Activated CD4-positive, alpha-beta T cell treated with anti-CD3 and anti-CD28 coated beads, Interleukin-2, Interleukin-4, amounts not matched to agents 100 ng/mL and 50 ng/mL, durations not matched to agents 16 hours and 8 hours (primary cell): Measurements from ENCODE around the gene ZNF565.
"Not testable (repeated sequence)": the region's sequence is repeated elsewhere in the genome, so short reads cannot be mapped to it uniquely, and the experiment has no call there.

Source experiments
- DNase-seq: peaks from one replicate; pipeline ENCODE4 v3.0.0-alpha.2; 2020; ENCODE audit warnings: low spot score

The ZNF565 gene

DNA sequence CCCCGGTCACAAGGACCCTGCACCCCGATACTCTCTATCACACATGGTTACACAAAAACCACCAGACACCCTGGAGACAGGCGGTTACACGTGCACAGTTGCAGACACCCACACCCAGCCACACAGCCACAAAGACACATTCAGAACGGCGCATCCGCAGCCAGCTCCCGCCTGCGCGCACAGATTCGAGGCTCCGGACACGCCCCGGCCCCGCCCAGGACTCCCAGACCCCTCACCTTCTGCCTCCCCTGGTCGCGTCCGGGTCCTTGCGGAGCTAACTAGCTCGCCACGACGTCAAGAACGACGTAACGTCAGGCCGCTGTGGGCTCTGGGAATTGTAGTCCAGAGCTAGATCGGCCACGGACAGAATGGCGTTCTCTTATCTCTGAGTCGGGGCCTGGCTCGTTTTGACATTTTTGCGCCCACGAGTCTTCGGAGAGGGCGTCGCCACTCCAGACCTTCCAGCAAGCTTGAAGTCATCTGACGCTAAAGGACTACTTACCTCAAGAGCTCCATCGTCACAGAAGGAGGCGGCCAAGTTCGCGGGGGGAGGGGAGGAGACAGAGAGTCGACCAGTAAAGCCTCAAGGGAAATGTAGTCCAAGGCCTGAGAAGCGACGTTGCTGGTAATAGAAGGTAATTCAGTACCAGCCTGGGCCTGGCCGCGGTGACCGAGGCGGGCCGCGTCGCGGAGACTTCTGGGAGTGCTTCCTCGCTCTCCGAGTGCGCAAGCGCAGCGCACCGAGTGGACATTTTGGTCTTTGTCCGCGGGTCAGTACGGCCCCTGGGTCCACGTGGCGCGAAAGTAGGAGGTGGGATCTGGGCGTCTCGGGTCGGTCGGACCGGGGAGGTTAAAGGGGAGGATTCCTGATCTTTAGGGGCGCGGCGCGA, at the start of gene ZNF565, which contains the start of gene ZNF146:
ZNF565 (minus strand) TSS at position 280 of the 890 bp plus-strand sequence. CDS start 12,680 bp downstream, outside the sequence.
ZNF146 (plus strand) TSS at position 721 of the 890 bp plus-strand sequence. CDS start 21,335 bp downstream, outside the sequence.
- DNase-seq, result peak; percentile 98

DNA sequence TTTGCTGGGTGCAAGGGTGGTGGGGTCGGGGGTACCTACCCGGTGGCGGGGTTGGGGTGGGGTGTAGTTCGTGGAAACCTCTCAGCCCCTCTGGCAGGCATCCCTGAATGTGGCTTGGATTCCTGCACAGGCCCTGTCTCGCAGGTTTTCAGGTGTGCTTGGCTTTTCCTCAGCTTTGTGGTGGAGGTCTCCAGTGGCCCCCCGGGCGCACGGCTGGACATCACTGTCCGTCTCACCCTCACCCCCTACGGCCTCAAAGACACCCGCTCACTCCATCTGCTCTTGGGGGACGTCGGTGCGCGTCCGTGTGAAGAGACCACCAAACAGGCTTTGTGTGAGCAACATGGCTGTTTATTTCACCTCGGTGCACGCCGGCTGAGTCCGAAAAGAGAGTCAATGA, 44.7 kb upstream of the ZNF565 start:
- DNase-seq, result no peak

- DNase-seq, result no peak
Measured at GRCh38 chr19:36258028-36258875, 43.8 kb upstream of the ZNF565 start.

- DNase-seq, result no peak
Measured at GRCh38 chr19:36257520-36257876, 43.0 kb upstream of the ZNF565 start.

- no peak for DNase-seq
Measured at GRCh38 chr19:36256853-36257519, 42.5 kb upstream of the ZNF565 start.

GRCh38 chr19:36256064-36256463, 41.6 kb upstream of the ZNF565 start:
- no peak for DNase-seq

GRCh38 chr19:36255316-36255715, 40.9 kb upstream of the ZNF565 start:
- DNase-seq, result no peak

GRCh38 chr19:36254848-36255247, 40.4 kb upstream of the ZNF565 start:
- DNase-seq, result no peak

GRCh38 chr19:36252047-36252446, 37.6 kb upstream of the ZNF565 start:
- DNase-seq, result no peak

DNA sequence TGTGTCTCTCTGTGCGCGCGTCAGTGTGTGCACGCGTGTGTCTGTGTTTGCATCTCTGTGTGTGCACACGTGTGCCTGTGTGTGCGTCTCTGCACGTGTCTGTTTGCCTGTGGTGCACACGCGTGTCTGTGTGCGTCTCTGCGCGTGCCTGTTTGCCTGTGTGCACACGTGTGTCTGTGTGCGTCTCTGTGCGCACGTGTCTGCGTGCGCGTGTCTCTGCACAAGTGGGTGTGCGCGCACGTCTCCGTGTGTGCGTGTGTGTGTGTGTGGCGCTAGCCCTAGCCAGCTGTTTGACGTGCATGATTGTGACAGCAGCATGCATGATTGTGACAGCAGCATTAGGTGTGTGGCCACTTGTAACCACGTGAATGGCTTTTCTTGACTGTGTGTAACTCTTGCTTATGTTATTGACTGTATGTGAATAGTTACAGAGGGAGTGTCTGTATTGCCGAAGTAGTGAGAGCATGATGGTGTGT, 31.6 kb upstream of the ZNF565 start:
- DNase-seq, result no peak

DNA sequence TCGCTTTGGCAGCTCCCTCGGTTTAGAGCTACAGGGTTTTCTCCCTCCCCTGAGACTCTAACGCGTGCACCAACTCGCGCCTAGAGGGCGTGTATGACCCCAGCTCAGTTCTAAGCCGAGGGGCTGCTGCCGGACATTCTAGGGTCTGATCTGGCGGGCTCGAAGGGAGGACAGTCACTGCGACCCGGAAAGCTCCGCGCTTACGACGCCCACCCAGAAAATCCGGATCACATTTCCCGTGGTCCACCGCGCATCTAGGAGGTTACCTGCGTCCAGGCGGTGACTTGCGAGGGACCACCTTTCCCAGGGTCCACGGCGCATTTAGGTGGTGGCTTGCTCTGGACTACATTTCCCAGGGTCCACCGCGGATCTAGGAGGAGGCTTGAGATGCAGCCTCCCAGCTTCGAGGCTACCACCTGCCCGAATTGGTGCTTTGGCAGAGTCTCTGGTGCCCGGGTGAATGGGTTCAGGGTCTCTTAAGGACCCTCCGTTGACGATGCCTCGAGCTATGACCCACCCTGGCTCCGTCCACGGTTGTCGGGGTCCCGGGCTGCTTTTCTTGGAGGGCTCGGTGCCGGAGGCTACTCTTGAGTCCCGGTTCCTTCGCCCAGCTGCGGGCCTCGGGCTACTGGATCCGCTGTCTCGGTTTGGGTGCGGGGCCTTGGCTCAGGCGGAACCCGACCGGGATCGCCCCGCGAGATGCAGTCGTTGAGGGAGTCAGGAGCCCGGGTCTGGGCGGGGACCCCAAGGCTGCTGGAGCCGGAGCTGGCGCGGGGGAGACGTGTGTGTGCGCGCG, 30.9 kb upstream of the ZNF565 start:
- DNase-seq, result no peak

DNA sequence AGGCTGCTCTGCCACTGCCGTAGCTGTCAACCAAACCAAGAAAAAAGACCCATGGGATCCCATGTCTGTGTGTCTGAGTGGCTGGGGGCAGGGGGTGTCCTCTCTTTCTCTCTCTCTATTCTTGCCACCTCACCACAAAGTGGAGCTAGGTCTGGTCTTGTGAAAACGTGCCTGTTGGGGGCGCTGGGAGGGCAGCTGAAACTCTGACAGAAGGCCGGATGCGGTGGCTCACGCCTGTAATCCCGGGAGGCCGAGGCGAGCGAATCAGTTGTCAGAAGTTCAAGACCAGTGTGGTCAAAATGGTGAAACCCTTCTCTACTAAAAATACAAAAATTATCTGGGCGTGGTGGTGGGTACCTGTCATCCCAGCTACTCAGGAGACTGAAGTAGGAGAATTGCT, 29.6 kb upstream of the ZNF565 start:
- DNase-seq, result no peak

DNA sequence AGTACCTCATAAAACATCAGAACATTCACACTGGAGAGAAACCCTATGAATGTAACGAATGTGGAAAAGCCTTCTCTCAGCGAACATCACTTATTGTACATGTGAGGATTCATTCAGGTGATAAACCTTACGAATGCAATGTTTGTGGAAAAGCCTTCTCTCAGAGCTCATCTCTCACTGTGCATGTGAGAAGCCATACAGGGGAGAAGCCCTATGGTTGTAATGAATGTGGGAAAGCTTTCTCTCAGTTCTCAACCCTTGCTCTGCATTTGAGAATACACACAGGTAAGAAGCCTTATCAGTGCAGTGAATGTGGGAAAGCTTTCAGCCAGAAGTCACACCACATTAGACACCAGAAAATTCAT, 22.5 kb upstream of the ZNF565 start:
- DNase-seq, result no peak

GRCh38 chr19:36236304-36236945, 22.0 kb upstream of the ZNF565 start:
- DNase-seq, result no peak

DNA sequence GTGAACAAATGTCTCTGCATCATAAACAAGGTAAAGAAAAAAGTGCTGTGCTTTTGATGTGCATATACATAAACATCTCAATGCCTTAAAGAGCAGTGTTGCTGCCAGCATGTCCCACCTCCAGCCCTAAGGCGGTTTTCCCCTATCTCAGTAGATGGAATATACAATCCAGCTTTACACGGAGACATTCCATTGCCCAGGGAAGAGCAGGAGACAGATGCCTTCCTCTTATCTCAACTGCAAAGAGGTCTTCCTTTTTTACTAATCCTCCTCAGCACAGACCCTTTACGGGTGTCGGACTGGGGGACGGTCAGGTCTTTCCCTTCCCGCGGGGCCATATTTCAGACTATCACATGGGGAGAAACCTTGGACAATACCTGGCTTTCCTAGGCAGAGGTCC, 19.2 kb upstream of the ZNF565 start:
- DNase-seq, result not testable (repeated sequence)

DNA sequence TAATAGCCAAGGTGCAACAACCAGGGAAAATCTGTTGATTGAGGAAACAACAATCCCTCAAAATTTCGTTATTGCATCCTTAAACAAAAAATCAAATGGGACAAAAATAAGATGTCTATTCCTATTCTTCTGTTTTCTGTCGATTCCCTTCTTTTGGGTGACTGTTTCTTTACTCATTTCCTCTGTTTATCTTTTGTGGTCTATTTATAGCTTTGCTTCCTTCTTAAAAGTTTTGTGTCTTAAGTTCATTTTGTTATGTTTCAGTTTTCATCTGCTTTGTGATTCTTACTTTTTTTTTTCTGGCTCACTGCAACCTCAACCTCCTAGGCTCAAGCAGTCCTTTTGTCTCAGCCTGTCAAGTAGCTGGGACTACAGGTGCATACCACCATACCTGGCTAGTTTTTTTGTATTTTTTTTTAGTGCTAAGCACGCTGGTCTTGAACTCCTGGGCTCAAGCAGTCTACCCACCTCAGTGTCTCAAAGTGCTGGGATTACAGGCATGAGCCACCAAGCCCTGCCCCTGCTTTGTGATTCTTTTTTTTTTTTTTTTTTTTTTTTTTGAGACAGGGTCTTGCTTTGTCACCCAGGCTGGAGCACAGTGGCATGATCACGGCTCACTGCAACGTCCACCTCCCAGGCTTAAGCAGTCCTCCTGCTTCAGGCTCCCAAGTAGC, 10.9 kb upstream of the ZNF565 start:
- DNase-seq, result no peak

- no peak for DNase-seq
Measured at GRCh38 chr19:36222503-36222902, 8.0 kb upstream of the ZNF565 start.

DNA sequence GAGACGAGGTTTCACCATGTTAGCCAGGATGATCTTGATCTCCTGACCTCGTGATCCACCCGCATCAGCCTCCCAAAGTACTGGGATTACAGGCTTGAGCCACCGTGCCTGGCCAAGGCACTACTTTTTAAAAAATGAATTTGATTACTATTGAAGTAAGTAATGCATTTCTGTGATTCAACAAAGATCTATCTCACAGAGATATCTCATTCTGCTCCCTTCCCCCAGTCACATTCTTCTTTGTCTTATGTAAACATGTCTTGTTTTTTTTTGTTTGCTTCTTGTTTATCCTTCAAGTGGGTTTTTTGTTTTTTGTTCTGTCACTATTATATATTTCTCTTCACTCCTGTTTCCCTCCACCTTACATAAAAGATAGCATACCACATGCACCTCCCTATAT, 7.0 kb upstream of the ZNF565 start:
- no peak for DNase-seq

- DNase-seq, result peak; percentile 6
Measured at GRCh38 chr19:36215276-36216123, 1.0 kb upstream of the ZNF565 start.
